GM10266 (cell line): ENCODE measurements around the gene EP300.
A peak's percentile ranks its signal among the peaks of the same experiment; 100 is the strongest.

Experiments
- DNase-seq: peaks from one replicate; pipeline ENCODE4 v3.0.0; 2012; ENCODE audit errors: extremely low spot score
- TF ChIP-seq, protein P1 (sequence below): IDR thresholded peaks from 2 replicates; pipeline ENCODE4 v1.5.1; 2012; ENCODE audit warnings: mild to moderate bottlenecking, low read depth; ENCODE audit not compliant: control insufficient read depth, insufficient read depth; ENCODE audit errors: missing control alignments

EP300 gene

DNA sequence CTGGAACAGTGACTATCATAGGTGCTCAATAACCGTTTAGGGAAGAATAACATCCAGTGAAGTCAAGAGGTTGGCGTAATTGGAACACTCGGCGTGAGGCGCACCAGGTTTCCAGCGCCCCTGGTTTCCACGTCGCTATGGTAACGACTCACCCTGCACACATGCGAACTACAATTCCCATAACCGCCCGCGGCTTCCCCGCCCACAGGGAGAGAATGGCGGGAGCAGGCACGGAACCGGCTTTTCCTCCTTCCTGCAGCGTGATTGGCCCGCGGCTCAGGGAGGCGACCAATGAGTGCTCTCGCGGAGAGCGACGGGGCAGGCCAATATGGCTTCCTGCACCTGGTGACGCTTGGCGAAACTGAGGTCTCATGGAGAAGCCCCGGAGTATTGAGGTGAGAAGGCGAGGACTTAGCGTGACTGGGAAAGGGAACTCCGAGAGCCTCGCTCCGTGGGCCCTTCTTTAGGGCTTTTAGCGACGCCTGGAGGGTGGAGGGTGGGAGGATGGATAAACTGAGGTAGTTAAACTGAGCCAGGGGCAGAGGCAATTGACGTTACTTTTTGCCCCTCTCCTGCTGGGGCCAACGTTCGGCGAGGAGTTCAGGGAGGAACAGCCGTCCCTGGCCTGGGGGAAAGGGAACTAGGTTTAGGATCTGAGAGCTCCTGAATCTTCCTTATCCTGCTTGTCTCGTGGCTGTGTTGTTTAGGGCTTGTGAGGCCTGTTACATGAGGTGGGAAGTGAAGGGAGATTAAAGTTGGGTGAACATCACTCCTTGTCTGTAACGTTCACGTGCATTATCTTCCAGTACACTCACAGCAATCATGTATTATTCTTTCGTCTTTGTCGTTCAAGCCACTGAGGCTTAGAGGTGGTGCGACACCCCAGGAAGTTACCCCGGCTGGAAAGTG lies 112.9 kb downstream of the EP300 start, which contains the start of gene L3MBTL2:
TSS of gene L3MBTL2 (plus strand) at position 321 of the 909 bp plus-strand sequence. CDS start at position 372, 51 bp downstream.
- TF ChIP-seq, protein P1, sequence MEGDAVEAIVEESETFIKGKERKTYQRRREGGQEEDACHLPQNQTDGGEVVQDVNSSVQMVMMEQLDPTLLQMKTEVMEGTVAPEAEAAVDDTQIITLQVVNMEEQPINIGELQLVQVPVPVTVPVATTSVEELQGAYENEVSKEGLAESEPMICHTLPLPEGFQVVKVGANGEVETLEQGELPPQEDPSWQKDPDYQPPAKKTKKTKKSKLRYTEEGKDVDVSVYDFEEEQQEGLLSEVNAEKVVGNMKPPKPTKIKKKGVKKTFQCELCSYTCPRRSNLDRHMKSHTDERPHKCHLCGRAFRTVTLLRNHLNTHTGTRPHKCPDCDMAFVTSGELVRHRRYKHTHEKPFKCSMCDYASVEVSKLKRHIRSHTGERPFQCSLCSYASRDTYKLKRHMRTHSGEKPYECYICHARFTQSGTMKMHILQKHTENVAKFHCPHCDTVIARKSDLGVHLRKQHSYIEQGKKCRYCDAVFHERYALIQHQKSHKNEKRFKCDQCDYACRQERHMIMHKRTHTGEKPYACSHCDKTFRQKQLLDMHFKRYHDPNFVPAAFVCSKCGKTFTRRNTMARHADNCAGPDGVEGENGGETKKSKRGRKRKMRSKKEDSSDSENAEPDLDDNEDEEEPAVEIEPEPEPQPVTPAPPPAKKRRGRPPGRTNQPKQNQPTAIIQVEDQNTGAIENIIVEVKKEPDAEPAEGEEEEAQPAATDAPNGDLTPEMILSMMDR: no peak
- peak; percentile 98 for DNase-seq

GRCh38 chr22:41206719-41207118 lies 114.3 kb downstream of the EP300 start:
- no peak for DNase-seq
- TF ChIP-seq, protein P1: no peak

GRCh38 chr22:41215409-41215808 lies 123.0 kb downstream of the EP300 start:
- TF ChIP-seq, protein P1: no peak
- no peak for DNase-seq

GRCh38 chr22:41215926-41216325 lies 123.5 kb downstream of the EP300 start:
- DNase-seq: no peak
- TF ChIP-seq, protein P1: no peak

DNA sequence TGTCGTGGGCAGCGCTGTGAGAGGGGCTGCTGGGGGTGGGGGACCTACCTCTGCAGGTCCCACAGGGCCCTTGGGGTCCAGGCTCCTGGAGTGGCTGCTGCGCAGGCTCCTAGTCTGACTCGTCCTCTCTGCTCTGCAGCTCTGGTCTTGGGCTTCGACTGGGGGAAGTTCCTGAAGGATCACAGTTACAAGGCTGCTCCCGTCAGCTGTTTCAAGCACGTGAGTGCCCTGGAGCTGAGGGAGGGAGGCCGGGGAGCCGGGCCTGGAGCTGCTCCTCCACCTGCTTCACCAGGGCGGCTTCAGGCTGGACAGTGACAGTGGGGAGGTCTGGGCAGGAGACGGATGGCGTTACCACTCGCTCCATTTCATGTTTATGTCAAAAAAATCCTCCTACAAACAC lies 124.6 kb downstream of the EP300 start:
- DNase-seq: no peak
- TF ChIP-seq, protein P1: no peak

DNA sequence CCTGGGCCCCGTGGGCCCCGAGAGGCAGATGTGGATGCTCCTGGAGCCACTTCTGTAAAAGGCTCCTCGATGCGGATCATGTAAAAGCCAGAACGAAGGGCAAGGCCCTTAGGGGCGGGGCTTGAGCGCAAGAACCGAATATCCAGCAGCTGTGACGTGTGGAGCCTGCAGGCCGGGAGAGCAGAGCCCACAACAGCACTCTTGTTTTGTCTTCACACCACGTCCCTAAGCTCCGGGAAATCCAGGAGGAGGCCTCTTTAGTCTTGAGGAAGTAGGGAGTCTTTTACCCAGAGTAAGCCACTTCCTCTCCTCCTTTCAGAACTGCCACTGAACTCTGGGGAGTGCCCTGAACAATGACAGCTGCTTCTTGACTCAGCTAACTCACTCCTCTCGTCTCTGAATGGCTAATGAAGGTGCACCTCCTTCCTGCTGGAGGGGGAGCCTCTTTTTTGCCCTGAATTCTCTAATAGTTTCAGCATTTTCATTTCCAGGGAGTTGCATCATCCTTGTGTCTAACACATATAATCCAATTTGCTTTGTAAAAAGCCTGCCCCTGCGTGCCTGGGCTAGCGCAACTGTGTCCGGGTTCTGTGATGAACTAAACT lies 125.3 kb downstream of the EP300 start:
- TF ChIP-seq, protein P1: no peak
- peak; percentile 67 for DNase-seq
